HUES64 (cell line): ENCODE data around the gene MRPL45.

Experiments used
- H3K27ac ChIP-seq: 2 replicates; pipeline ENCODE4 v1.7.0; 2013; ENCODE audit warnings: low read depth, low read length, inconsistent platforms
- H3K27me3 ChIP-seq: 2 replicates; pipeline ENCODE4 v1.6.1; 2013; ENCODE audit warnings: mild to moderate bottlenecking, low read length; ENCODE audit not compliant: insufficient read depth
- H3K36me3 ChIP-seq: 2 replicates; pipeline ENCODE4 v1.6.1; 2013; ENCODE audit warnings: mild to moderate bottlenecking, low read length; ENCODE audit not compliant: insufficient read depth
- H3K4me1 ChIP-seq: 2 replicates; pipeline ENCODE4 v1.6.1; 2013; ENCODE audit warnings: mild to moderate bottlenecking, low read length, moderate library complexity; ENCODE audit not compliant: insufficient read depth
- H3K4me3 ChIP-seq: 2 replicates; pipeline ENCODE4 v1.5.1; 2013; ENCODE audit warnings: mild to moderate bottlenecking, low read length, moderate library complexity
- H3K9ac ChIP-seq: 2 replicates; pipeline ENCODE4 v1.6.1; 2013; ENCODE audit warnings: mild to moderate bottlenecking, low read depth, low read length
- H3K9me3 ChIP-seq: 2 replicates; pipeline ENCODE4 v1.6.1; 2013; ENCODE audit warnings: low read depth, low read length; ENCODE audit not compliant: insufficient read depth
- WGBS: fragments of 150-250, 120-280 bp; methylation state at CpG from one replicate; pipeline ENCODE4 v1.1.7; 2013; ENCODE audit warnings: missing lambda C conversion rate; 5-methylcytosine and 5-hydroxymethylcytosine counted together

MRPL45 gene

GRCh38 chr17:38363016-38363415 is 66.0 kb downstream of the MRPL45 start:
- Histone ChIP-seq H3K36me3 (peaks cover 41% of the 10 kb centered on the region), H3K27me3 (no peaks in the 10 kb centered on the region), H3K4me3 (no peak overlapping the region), H3K27ac (no peak overlapping the region), H3K9ac (no peak overlapping the region), H3K9me3 (no peaks in the 10 kb centered on the region), H3K4me1 (peaks cover 18% of the 10 kb centered on the region)
- 95% methylated on average over 5 of the region's 5 CpGs for WGBS

GRCh38 chr17:38364741-38365140 is 67.8 kb downstream of the MRPL45 start:
- WGBS, result 95% methylated on average over 8 of the region's 8 CpGs
- H3K4me3 ChIP-seq, result no peak overlapping the region
- no peaks in the 10 kb centered on the region for H3K9me3 ChIP-seq
- H3K36me3 ChIP-seq, result peaks cover 55% of the 10 kb centered on the region
- H3K9ac ChIP-seq, result no peak overlapping the region
- H3K27ac ChIP-seq, result no peak overlapping the region
- peaks cover 10% of the 10 kb centered on the region for H3K4me1 ChIP-seq
- H3K27me3 ChIP-seq, result no peaks in the 10 kb centered on the region

- Histone ChIP-seq H3K27ac (no peak overlapping the region), H3K4me3 (no peak overlapping the region), H3K36me3 (peaks cover 71% of the 10 kb centered on the region), H3K27me3 (no peaks in the 10 kb centered on the region), H3K9me3 (no peaks in the 10 kb centered on the region), H3K9ac (no peak overlapping the region), H3K4me1 (no peaks in the 10 kb centered on the region; the same call in 1 of the 2 replicates)
- 98% methylated on average over 8 of the region's 8 CpGs for WGBS
Measured at GRCh38 chr17:38369124-38369886, 72.3 kb downstream of the MRPL45 start.
